OCI-LY1 (cell line): ENCODE results near the gene CCDC102B.

Source experiments
- H2AFZ ChIP-seq: fragments of 200-600 bp; sonication (generic), shearing (Covaris generic); 2 replicates; pipeline ENCODE4 v1.6.0; 2014; ENCODE audit warnings: antibody characterized with exemption, mild to moderate bottlenecking, low read length
- H3F3A ChIP-seq: fragments of 200-600 bp; sonication (generic), shearing (Covaris generic); 2 replicates; pipeline ENCODE4 v1.6.0; 2014; ENCODE audit warnings: mild to moderate bottlenecking, antibody characterized with exemption, low read length, moderate library complexity; ENCODE audit not compliant: insufficient read depth
- H3K27ac ChIP-seq: fragments of 200-600 bp; sonication (generic); 2 replicates; pipeline ENCODE4 v1.5.1; 2014; ENCODE audit warnings: low read length, mixed run types, mild to moderate bottlenecking, low read depth; ENCODE audit not compliant: poor library complexity, severe bottlenecking
- H3K27me3 ChIP-seq: fragments of 200-600 bp; sonication (generic); 2 replicates; pipeline ENCODE4 v1.6.0; 2014; ENCODE audit warnings: antibody characterized with exemption, mild to moderate bottlenecking, low read length, moderate library complexity; ENCODE audit not compliant: insufficient read depth
- H3K36me3 ChIP-seq: fragments of 200-600 bp; sonication (generic); 2 replicates; pipeline ENCODE4 v1.6.1; 2014; ENCODE audit warnings: mild to moderate bottlenecking, antibody characterized with exemption, low read length, moderate library complexity, mixed read lengths; ENCODE audit not compliant: insufficient read depth
- H3K4me1 ChIP-seq: fragments of 200-600 bp; sonication (generic); 2 replicates; pipeline ENCODE4 v1.5.1; 2014; ENCODE audit warnings: mild to moderate bottlenecking, low read length, moderate library complexity; ENCODE audit not compliant: insufficient read depth, severe bottlenecking
- H3K4me2 ChIP-seq: fragments of 200-600 bp; sonication (generic), shearing (Covaris generic); 2 replicates; pipeline ENCODE4 v1.6.1; 2014; ENCODE audit warnings: low read length
- H3K4me3 ChIP-seq: fragments of 200-600 bp; sonication (generic); 2 replicates; pipeline ENCODE4 v1.5.1; 2014; ENCODE audit warnings: low read length, low read depth, mild to moderate bottlenecking, mixed read lengths; ENCODE audit not compliant: poor library complexity, severe bottlenecking
- H3K79me2 ChIP-seq: fragments of 200-600 bp; shearing (Covaris generic); 2 replicates; pipeline ENCODE4 v1.6.1; 2016; ENCODE audit warnings: mixed run types, low read length, mixed read lengths; ENCODE audit not compliant: insufficient read depth
- H3K9ac ChIP-seq: fragments of 200-600 bp; sonication (generic), shearing (Covaris generic); 2 replicates; pipeline ENCODE4 v1.6.1; 2014; ENCODE audit warnings: mild to moderate bottlenecking, low read length, mixed read lengths
- H3K9me2 ChIP-seq: fragments of 200-600 bp; sonication (generic), shearing (Covaris generic); 2 replicates; pipeline ENCODE4 v1.6.1; 2014; ENCODE audit warnings: low read depth, mild to moderate bottlenecking, low read length, mixed read lengths
- H3K9me3 ChIP-seq: fragments of 200-600 bp; shearing (Covaris generic); 2 replicates; pipeline ENCODE4 v1.6.1; 2014; ENCODE audit warnings: low read length, mixed read lengths
- H4K20me1 ChIP-seq: fragments of 200-600 bp; sonication (generic), shearing (Covaris generic); 2 replicates; pipeline ENCODE4 v1.6.0; 2016; ENCODE audit warnings: mild to moderate bottlenecking, low read length; ENCODE audit not compliant: insufficient read depth
- CTCF ChIP-seq: fragments of 200-600 bp; sonication (generic), shearing (Covaris generic); IDR thresholded peaks from 2 replicates; pipeline ENCODE4 v1.5.1; 2017; ENCODE audit warnings: mild to moderate bottlenecking, antibody characterized with exemption, low read length, moderate library complexity, mixed read lengths
- EZH2 ChIP-seq: fragments of 200-600 bp; sonication (generic), shearing (Covaris generic); IDR thresholded peaks from 2 replicates; pipeline ENCODE4 v1.8.0; 2017; ENCODE audit warnings: borderline replicate concordance, mixed run types, mild to moderate bottlenecking, antibody characterized with exemption, low read length, moderate library complexity, mixed read lengths

Gene CCDC102B

GRCh38 chr18:69032009-69032408 is 234.1 kb downstream of the CCDC102B start:
- Histone ChIP-seq H3K9me3 (no peaks in the 10 kb centered on the region), H3K4me2 (no peak overlapping the region), H4K20me1 (no peaks in the 10 kb centered on the region), H3F3A (no peaks in the 10 kb centered on the region), H3K27ac (no peak overlapping the region), H3K4me1 (no peaks in the 10 kb centered on the region), H3K9ac (no peak overlapping the region), H3K27me3 (no peaks in the 10 kb centered on the region), H3K4me3 (no peak overlapping the region), H2AFZ (no peak overlapping the region), H3K9me2 (no peaks in the 10 kb centered on the region), H3K36me3 (no peaks in the 10 kb centered on the region), H3K79me2 (no peaks in the 10 kb centered on the region)
- no peak for TF ChIP-seq EZH2
- no peak for TF ChIP-seq CTCF

GRCh38 chr18:69035756-69036155 is 237.9 kb downstream of the CCDC102B start:
- H3K27me3 ChIP-seq, result no peaks in the 10 kb centered on the region
- H3K36me3 ChIP-seq, result no peaks in the 10 kb centered on the region
- H3K9me2 ChIP-seq, result no peaks in the 10 kb centered on the region
- H2AFZ ChIP-seq, result no peak overlapping the region
- H3K4me3 ChIP-seq, result no peak overlapping the region
- H3F3A ChIP-seq, result no peaks in the 10 kb centered on the region
- H3K4me1 ChIP-seq, result no peaks in the 10 kb centered on the region
- H3K9me3 ChIP-seq, result no peaks in the 10 kb centered on the region
- H3K4me2 ChIP-seq, result no peak overlapping the region
- no peaks in the 10 kb centered on the region for H4K20me1 ChIP-seq
- H3K27ac ChIP-seq, result no peak overlapping the region
- no peaks in the 10 kb centered on the region for H3K79me2 ChIP-seq
- no peak overlapping the region for H3K9ac ChIP-seq
- TF ChIP-seq CTCF, result no peak
- TF ChIP-seq EZH2, result no peak

- Histone ChIP-seq H3K79me2 (no peaks in the 10 kb centered on the region), H2AFZ (no peak overlapping the region), H3K9me3 (no peaks in the 10 kb centered on the region), H3F3A (no peaks in the 10 kb centered on the region), H3K9ac (no peak overlapping the region), H4K20me1 (no peaks in the 10 kb centered on the region), H3K4me1 (no peaks in the 10 kb centered on the region), H3K9me2 (no peaks in the 10 kb centered on the region), H3K27ac (no peak overlapping the region), H3K4me3 (no peak overlapping the region), H3K27me3 (no peaks in the 10 kb centered on the region), H3K36me3 (no peaks in the 10 kb centered on the region), H3K4me2 (no peak overlapping the region)
- no peak for TF ChIP-seq CTCF
Measured at GRCh38 chr18:69044215-69044614, 246.3 kb downstream of the CCDC102B start.
